Endothelial cell (in vitro differentiated cells): ENCODE results near the gene TRANK1. TPM values are rescaled to one million over a fixed set of nuclear protein-coding genes. Genes with fewer than 3 reads are reported as not detected.
A peak's percentile ranks its signal among the peaks of the same experiment; 100 is the strongest.

Experiments
- DNase-seq: peaks from one replicate; pipeline ENCODE4 v3.0.0; 2021; ENCODE audit warnings: low spot score
- H3K27ac Mint-ChIP-seq: one replicate; pipeline ENCODE4 v1.8.0; 2021; ENCODE audit warnings: mixed read lengths, inconsistent platforms; ENCODE audit not compliant: unreplicated experiment
- H3K27me3 Mint-ChIP-seq: one replicate; pipeline ENCODE4 v1.8.0; 2021; ENCODE audit warnings: mild to moderate bottlenecking, moderate library complexity, mixed read lengths, inconsistent platforms; ENCODE audit not compliant: unreplicated experiment
- H3K36me3 Mint-ChIP-seq: one replicate; pipeline ENCODE4 v1.8.0; 2021; ENCODE audit warnings: mild to moderate bottlenecking, low read depth, mixed read lengths, inconsistent platforms; ENCODE audit not compliant: unreplicated experiment
- H3K4me1 Mint-ChIP-seq: one replicate; pipeline ENCODE4 v1.8.0; 2021; ENCODE audit warnings: mild to moderate bottlenecking, mixed read lengths, inconsistent platforms; ENCODE audit not compliant: unreplicated experiment
- H3K4me3 Mint-ChIP-seq: one replicate; pipeline ENCODE4 v1.8.0; 2021; ENCODE audit warnings: mild to moderate bottlenecking, mixed read lengths, inconsistent platforms; ENCODE audit not compliant: unreplicated experiment
- H3K9me3 Mint-ChIP-seq: one replicate; pipeline ENCODE4 v1.8.0; 2021; ENCODE audit warnings: mixed read lengths, inconsistent platforms; ENCODE audit not compliant: unreplicated experiment
- total RNA-seq: library from RNA; stranded (reverse); fragmentation: NEBNext Ultra II Directional; extraction: Animal tissue kit (Norgen Biotek cat#: 25700); gene quantifications from one replicate; pipeline ENCODE4 v1.2.1, GENCODE V29; 2021; ENCODE audit not compliant: unreplicated experiment
- TF ChIP-seq, protein P1 (sequence below): fragments of 200-600 bp; sonication (generic); IDR thresholded peaks from one replicate; pipeline ENCODE4 v1.5.0; 2021; ENCODE audit warnings: antibody characterized with exemption; ENCODE audit not compliant: unreplicated experiment

TRANK1 gene
- total RNA-seq, 1 donor from 2014 or later = 2.8 TPM

DNA sequence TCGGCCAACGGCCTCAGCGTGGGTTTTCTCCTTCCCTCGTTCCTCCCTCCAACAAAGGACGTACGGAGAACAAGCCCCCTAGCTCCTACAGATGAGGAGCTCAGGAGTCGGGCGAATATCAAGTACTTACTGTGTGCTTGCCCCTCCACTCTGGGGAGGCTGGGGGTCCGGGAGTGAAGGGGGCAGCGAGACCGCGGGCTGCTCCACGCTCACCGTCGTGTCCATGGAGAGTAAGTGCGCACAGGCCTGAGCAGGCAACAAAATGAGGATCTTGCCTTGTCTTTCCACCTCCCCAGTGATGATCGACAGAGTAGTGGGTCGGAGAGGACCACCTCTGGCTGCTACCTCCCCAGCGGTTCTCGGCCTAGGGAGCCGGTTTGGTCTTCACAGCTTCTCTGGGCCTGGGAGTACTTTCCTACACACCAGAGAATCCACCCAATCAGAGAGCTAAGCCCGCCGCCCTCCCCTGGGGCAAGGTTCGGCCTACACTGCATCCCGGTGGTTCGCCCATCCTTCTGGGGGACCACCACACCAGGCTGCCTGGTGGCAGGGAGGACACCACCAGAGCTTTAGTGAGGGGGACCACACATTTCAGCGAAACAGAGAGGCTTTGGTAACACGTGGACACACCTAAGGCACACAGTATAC is 603 bp upstream of the TRANK1 start:
- H3K27ac Mint-ChIP-seq = no peak overlapping the region
- H3K4me1 Mint-ChIP-seq = peaks cover 2% of the 10 kb centered on the region
- peaks cover 17% of the 10 kb centered on the region for H3K27me3 Mint-ChIP-seq
- no peaks in the 10 kb centered on the region for H3K9me3 Mint-ChIP-seq
- TF ChIP-seq, protein P1, sequence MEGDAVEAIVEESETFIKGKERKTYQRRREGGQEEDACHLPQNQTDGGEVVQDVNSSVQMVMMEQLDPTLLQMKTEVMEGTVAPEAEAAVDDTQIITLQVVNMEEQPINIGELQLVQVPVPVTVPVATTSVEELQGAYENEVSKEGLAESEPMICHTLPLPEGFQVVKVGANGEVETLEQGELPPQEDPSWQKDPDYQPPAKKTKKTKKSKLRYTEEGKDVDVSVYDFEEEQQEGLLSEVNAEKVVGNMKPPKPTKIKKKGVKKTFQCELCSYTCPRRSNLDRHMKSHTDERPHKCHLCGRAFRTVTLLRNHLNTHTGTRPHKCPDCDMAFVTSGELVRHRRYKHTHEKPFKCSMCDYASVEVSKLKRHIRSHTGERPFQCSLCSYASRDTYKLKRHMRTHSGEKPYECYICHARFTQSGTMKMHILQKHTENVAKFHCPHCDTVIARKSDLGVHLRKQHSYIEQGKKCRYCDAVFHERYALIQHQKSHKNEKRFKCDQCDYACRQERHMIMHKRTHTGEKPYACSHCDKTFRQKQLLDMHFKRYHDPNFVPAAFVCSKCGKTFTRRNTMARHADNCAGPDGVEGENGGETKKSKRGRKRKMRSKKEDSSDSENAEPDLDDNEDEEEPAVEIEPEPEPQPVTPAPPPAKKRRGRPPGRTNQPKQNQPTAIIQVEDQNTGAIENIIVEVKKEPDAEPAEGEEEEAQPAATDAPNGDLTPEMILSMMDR = no peak
- no peak for DNase-seq
- H3K36me3 Mint-ChIP-seq = peaks cover 14% of the 10 kb centered on the region
- peak overlapping the region; percentile 81 for H3K4me3 Mint-ChIP-seq

DNA sequence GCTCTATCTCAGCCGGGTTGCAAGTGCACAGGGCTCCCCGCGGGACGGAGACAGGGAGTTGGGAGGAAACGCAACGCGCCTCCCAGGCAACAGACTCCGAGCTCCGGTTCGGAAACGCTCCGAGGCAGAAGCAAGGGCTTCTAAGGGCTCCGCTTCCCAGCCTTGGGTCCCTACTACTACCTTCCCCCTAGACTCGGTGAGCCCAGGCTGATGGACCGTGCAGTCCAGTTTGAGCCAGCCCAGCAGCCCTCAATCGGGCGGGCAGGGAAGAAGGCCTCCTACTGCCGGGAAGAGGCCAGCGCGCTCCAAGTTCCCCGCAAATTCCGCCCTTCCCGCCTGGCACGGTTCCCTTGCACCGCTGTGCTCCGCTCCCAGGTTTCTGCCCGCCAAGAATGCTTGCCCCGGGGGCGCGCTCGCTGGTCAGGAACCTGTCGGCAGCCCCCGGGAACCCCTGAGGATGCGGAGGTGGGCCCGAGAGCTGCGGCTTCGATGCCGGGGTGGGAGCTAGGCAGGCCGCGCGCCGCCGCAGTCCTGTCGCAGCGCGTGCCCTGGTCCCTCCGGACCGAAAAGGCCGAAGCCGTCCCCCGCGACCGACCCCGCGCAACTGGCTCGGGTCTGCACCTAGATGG is 728 bp downstream of the TRANK1 start:
- TF ChIP-seq, protein P1 = no peak
- H3K4me3 Mint-ChIP-seq = peak overlapping the region; percentile 77
- H3K36me3 Mint-ChIP-seq = peaks cover 14% of the 10 kb centered on the region
- H3K4me1 Mint-ChIP-seq = peaks cover 2% of the 10 kb centered on the region
- no peaks in the 10 kb centered on the region for H3K9me3 Mint-ChIP-seq
- no peak overlapping the region for H3K27ac Mint-ChIP-seq
- H3K27me3 Mint-ChIP-seq = peaks cover 17% of the 10 kb centered on the region
- peak; percentile 53 for DNase-seq

DNA sequence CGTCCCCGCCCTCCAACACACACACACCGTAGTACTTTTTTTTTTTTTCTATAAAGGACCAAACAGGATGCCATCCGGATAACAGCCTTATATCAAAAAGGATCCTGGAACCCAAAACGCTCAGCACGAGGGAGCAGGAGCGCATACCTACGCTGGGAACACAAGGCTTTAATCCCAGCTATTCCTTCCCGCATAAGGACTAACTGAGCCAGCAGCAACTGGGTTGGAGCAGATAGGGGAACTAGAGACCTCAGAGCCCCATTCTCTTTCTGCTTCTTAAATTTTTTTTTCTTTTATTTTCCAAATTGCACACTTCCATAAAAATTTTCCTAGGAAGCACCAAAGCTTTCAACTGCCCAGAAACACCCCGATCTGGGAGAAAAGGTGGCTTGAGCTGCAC is 1.3 kb downstream of the TRANK1 start:
- H3K27ac Mint-ChIP-seq = no peak overlapping the region
- peaks cover 17% of the 10 kb centered on the region for H3K27me3 Mint-ChIP-seq
- peak overlapping the region; percentile 77 for H3K4me3 Mint-ChIP-seq
- no peaks in the 10 kb centered on the region for H3K9me3 Mint-ChIP-seq
- H3K4me1 Mint-ChIP-seq = peaks cover 2% of the 10 kb centered on the region
- TF ChIP-seq, protein P1 = no peak
- peaks cover 14% of the 10 kb centered on the region for H3K36me3 Mint-ChIP-seq
- DNase-seq = no peak

DNA sequence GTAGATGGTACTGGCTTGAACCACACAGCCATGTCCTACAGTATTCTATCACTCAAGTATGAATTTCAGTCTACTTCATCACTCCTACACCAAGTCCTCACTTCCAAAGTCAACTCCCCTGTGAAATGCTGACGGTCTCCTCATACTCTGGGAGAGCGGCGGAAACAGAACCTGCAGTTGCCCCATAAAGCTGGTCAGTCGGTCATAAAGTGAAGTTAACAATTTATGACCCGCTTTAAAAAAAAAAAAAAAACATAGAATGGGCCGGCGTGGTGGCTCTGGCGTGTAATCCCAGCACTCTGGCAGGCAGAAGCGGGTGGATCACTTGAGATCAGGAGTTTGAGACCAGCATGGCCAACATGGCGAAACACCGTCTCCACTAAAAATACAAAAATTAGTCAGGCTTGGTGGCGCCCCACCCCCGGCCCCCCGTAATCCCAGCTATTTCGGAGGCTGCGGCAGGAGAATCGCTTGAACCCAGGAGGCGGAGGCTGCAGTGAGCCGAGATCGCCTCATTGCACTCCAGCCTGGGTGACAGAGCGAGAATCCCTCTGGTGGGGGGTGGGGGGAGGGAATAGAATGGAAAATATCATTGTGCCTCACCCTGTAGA is 2.1 kb downstream of the TRANK1 start:
- Mint-ChIP-seq H3K9me3 (no peaks in the 10 kb centered on the region), H3K4me3 (no peak overlapping the region), H3K4me1 (peaks cover 2% of the 10 kb centered on the region), H3K27ac (no peak overlapping the region), H3K27me3 (peaks cover 17% of the 10 kb centered on the region), H3K36me3 (peaks cover 13% of the 10 kb centered on the region)
- TF ChIP-seq, protein P1 = no peak
- DNase-seq = no peak

DNA sequence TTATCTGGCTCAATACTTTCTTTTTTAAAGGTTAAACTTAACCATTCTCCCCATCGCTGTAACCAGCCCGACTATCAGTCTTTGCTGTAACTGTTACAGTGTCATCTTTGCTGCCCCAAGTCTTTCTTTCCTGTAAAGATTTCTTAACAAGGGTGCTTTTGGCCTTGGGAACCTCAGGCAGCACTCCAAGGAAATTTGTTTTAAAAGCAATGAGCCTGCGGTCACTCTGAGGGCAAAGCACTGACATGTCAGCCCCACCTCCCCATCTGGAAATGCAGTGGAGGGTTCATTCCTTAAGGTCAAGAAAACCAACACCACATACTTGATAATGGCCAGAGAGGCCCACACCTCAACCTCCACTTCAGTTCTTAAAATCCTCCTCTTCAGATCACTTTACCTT is 3.2 kb downstream of the TRANK1 start:
- Mint-ChIP-seq H3K27ac (no peak overlapping the region), H3K4me1 (peaks cover 2% of the 10 kb centered on the region), H3K4me3 (no peak overlapping the region), H3K9me3 (no peaks in the 10 kb centered on the region), H3K36me3 (peaks cover 6% of the 10 kb centered on the region), H3K27me3 (peaks cover 13% of the 10 kb centered on the region)
- TF ChIP-seq, protein P1 = no peak
- DNase-seq = no peak
